Measurements from ENCODE around the gene ITPR2. TPM values are rescaled to one million over a fixed set of nuclear protein-coding genes. Genes with fewer than 3 reads are reported as not detected.

ITPR2 gene
- total RNA-seq, 1 donor from 2014 or later: 48.1 TPM

- intact Hi-C loops (cut with DNase I): no loop called here
- Histone ChIP-seq H3K4me1 (peaks cover 5% of the 10 kb centered on the region), H3K36me3 (no peaks in the 10 kb centered on the region), H3K9me3 (no peaks in the 10 kb centered on the region), H3K27ac (no peak overlapping the region), H3K4me3 (no peak overlapping the region), H3K27me3 (no peaks in the 10 kb centered on the region)
- no peak for DNase-seq (ENCODE audit: extremely low spot score in 2 of 2)
- TF ChIP-seq POLR2A (IDR thresholded peaks at IDR 0.05) (no peak), POLR2AphosphoS5 (IDR thresholded peaks at IDR 0.05; ENCODE audit: insufficient read depth in 1 of 2, low read depth in 1 of 2) (no peak), CTCF (IDR thresholded peaks at IDR 0.05) (no peak)
Measured at GRCh38 chr12:26453246-26453645, 379.7 kb downstream of the ITPR2 start.

GRCh38 chr12:26452511-26452910 lies 380.5 kb downstream of the ITPR2 start:
- Histone ChIP-seq H3K9me3 (no peaks in the 10 kb centered on the region), H3K27me3 (no peaks in the 10 kb centered on the region), H3K4me1 (peaks cover 5% of the 10 kb centered on the region), H3K27ac (no peak overlapping the region), H3K36me3 (no peaks in the 10 kb centered on the region), H3K4me3 (no peak overlapping the region)
- intact Hi-C loops (cut with DNase I): no loop called here
- TF ChIP-seq POLR2AphosphoS5 (IDR thresholded peaks at IDR 0.05; ENCODE audit: insufficient read depth in 1 of 2, low read depth in 1 of 2) (no peak), POLR2A (IDR thresholded peaks at IDR 0.05) (no peak), CTCF (IDR thresholded peaks at IDR 0.05) (no peak)
- no peak for DNase-seq (ENCODE audit: extremely low spot score in 2 of 2)

DNA sequence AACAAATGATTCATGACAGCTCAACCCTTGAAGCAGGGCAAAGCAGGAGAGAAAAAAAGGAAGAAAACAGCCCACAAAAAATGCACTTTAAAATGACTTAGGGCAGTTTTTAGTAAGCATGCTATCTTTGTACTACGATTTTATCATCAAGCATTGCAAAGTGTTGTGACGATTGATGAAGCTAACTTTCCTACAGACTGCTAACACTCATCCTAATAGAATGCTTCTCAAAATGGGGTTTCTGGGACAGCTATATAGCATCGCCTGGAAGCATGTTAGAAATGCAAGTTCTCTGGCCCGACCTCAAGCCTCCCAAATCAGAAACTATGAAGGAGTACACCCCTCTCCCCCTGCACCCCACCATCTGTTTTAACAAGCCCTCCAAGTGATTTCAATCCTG lies 381.2 kb downstream of the ITPR2 start:
- Histone ChIP-seq H3K4me1 (peaks cover 5% of the 10 kb centered on the region), H3K27me3 (no peaks in the 10 kb centered on the region), H3K9me3 (no peaks in the 10 kb centered on the region), H3K27ac (no peak overlapping the region), H3K36me3 (no peaks in the 10 kb centered on the region), H3K4me3 (no peak overlapping the region)
- DNase-seq (ENCODE audit: extremely low spot score in 2 of 2): no peak
- TF ChIP-seq CTCF (IDR thresholded peaks at IDR 0.05) (no peak), POLR2AphosphoS5 (IDR thresholded peaks at IDR 0.05; ENCODE audit: insufficient read depth in 1 of 2, low read depth in 1 of 2) (no peak), POLR2A (IDR thresholded peaks at IDR 0.05) (no peak)
- intact Hi-C loops (cut with DNase I): no loop called here

DNA sequence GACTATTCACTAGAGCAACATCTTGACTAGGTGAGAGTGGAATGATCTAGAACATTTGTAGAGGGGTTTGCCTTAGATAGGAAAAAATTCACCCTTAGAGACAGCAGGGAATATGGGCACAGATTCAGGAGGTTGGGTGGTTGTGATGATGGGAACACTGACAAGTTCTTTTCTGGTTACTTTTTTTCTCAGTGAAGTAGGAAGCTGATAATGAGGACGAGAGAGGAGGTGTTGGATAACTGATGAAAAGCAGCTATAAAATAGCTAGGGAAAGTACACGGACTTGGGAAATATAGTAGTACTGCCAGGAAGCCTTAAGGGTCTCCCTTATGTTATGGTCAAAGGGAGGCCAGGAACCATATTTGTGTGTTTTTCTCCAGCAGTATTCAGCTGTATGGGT lies 387.1 kb downstream of the ITPR2 start:
- no peak overlapping the region for H3K27ac ChIP-seq
- H3K27me3 ChIP-seq: no peaks in the 10 kb centered on the region
- DNase-seq (ENCODE audit: extremely low spot score in 2 of 2): no peak
- no peaks in the 10 kb centered on the region for H3K9me3 ChIP-seq
- peaks cover 0 to 5% of the 10 kb centered on the region in 2 donors for H3K36me3 ChIP-seq
- no peak for TF ChIP-seq CTCF (IDR thresholded peaks at IDR 0.05)
- TF ChIP-seq POLR2AphosphoS5 (IDR thresholded peaks at IDR 0.05; ENCODE audit: insufficient read depth in 1 of 2, low read depth in 1 of 2): no peak
- TF ChIP-seq POLR2A (IDR thresholded peaks at IDR 0.05): no peak
- intact Hi-C loops (cut with DNase I): no loop called here
- H3K4me3 ChIP-seq: no peak overlapping the region
- H3K4me1 ChIP-seq: no peaks in the 10 kb centered on the region

DNA sequence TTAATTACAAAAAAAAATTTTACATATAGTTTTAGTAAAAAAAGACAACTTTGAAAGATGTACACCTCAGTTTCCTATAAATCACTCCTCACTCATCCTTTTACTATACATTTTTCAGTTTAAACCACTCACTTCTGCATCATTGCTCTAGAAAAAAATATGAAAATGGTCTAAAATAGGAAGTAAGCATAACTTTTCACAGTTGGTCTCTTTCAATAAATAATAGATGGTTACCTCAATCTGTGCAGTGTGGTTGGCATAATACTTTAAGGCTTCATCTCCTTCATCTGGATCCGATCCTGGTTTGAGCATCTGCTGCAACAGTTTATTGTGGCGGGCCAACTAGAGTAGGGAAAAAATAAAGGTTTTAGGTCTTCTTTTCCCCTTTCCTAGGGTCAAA lies 389.7 kb downstream of the ITPR2 start:
- no peak for TF ChIP-seq POLR2A (IDR thresholded peaks at IDR 0.05)
- TF ChIP-seq CTCF (IDR thresholded peaks at IDR 0.05): no peak
- TF ChIP-seq POLR2AphosphoS5 (IDR thresholded peaks at IDR 0.05; ENCODE audit: insufficient read depth in 1 of 2, low read depth in 1 of 2): no peak
- Histone ChIP-seq H3K4me1 (no peaks in the 10 kb centered on the region), H3K9me3 (no peaks in the 10 kb centered on the region), H3K4me3 (no peak overlapping the region), H3K27ac (no peak overlapping the region), H3K36me3 (peaks cover 0 to 5% of the 10 kb centered on the region in 2 donors), H3K27me3 (no peaks in the 10 kb centered on the region)
- no peak for DNase-seq (ENCODE audit: extremely low spot score in 2 of 2)
- intact Hi-C loops (cut with DNase I): no loop called here
